Caco-2 (cell line): ENCODE measurements around the gene LRRC47. TPM values are rescaled to one million over a fixed set of nuclear protein-coding genes. Genes with fewer than 3 reads are reported as not detected.

Experiments used
- BruUV-seq: library from RNA; stranded (reverse); fragments of 400-500 nt; replicated peaks from 2 replicates; lab custom pipeline; 2021; lab: Mats Ljungman, UMichigan
- CTCF ChIA-PET: fragments of 300-600 bp; sonication (Branson Sonifier 250); formaldehyde crosslinking; loops from one replicate; lab custom pipeline; 2022; ENCODE audit warnings: antibody characterized with exemption; lab: Charles Lee
- POLR2A ChIA-PET: fragments of 300-600 bp; sonication (Branson Sonifier 250); formaldehyde crosslinking; loops from one replicate; lab custom pipeline; 2022; ENCODE audit warnings: antibody characterized with exemption; lab: Charles Lee
- DNase-seq, 2 experiments: peaks; one replicate each; pipeline versions ENCODE4 v3.0.0 to v3.0.0-alpha.2; 2020 to 2022
- H3K27me3 ChIP-seq: replicated peaks from 2 replicates; pipeline ENCODE4 v1.6.0; 2011; ENCODE audit warnings: low read length; ENCODE audit not compliant: control insufficient read depth, insufficient read depth
- H3K36me3 ChIP-seq: 2 replicates; pipeline ENCODE4 v1.5.1; 2011; ENCODE audit warnings: low read length; ENCODE audit not compliant: control insufficient read depth, insufficient read depth
- H3K4me1 ChIP-seq: fragments of 250-450 bp; sonication (Bioruptor Pico); 2 replicates; pipeline ENCODE4 v1.5.1; 2020; ENCODE audit warnings: mild to moderate bottlenecking
- H3K4me3 ChIP-seq: 2 replicates; pipeline ENCODE4 v1.5.1; 2011; ENCODE audit warnings: low read depth, mild to moderate bottlenecking, control low read depth, low read length
- H3K9me3 ChIP-seq: fragments of 250-450 bp; sonication (Bioruptor Pico); 2 replicates; pipeline ENCODE4 v1.5.1; 2020; ENCODE audit warnings: mild to moderate bottlenecking, moderate library complexity
- H3K27ac Mint-ChIP-seq: one replicate; pipeline ENCODE4 v1.8.0; 2022; ENCODE audit warnings: mixed read lengths; ENCODE audit not compliant: unreplicated experiment
- H3K27me3 Mint-ChIP-seq: one replicate; pipeline ENCODE4 v1.8.0; 2022; ENCODE audit warnings: mixed read lengths; ENCODE audit not compliant: insufficient read depth, unreplicated experiment
- H3K36me3 Mint-ChIP-seq: one replicate; pipeline ENCODE4 v1.8.0; 2022; ENCODE audit warnings: mild to moderate bottlenecking, mixed read lengths; ENCODE audit not compliant: insufficient read depth, unreplicated experiment
- H3K4me1 Mint-ChIP-seq: one replicate; pipeline ENCODE4 v1.8.0; 2022; ENCODE audit warnings: low read depth, mixed read lengths; ENCODE audit not compliant: unreplicated experiment
- H3K4me3 Mint-ChIP-seq: one replicate; pipeline ENCODE4 v1.8.0; 2022; ENCODE audit warnings: mild to moderate bottlenecking, moderate library complexity, mixed read lengths; ENCODE audit not compliant: unreplicated experiment
- H3K9me3 Mint-ChIP-seq: one replicate; pipeline ENCODE4 v1.8.0; 2022; ENCODE audit warnings: mixed read lengths; ENCODE audit not compliant: unreplicated experiment
- CTCF ChIP-seq, 2 experiments: fragments of 200-600 bp in 1 of 2; IDR thresholded peaks; 1 replicate in 1 of 2; 2 replicates in 1 of 2; pipeline versions ENCODE4 v1.5.1 to v1.8.0; 2011 to 2022; ENCODE audit warnings: antibody characterized with exemption in 1 of 2, control low read depth in 1 of 2, inconsistent platforms in 1 of 2, low read depth in 1 of 2, low read length in 1 of 2, mild to moderate bottlenecking in 1 of 2, moderate library complexity in 1 of 2; ENCODE audit not compliant: insufficient read depth in 1 of 2, severe bottlenecking in 1 of 2, unreplicated experiment in 1 of 2
- intact Hi-C: fragments of 100-400 bp; cut with micrococcal nuclease; formaldehyde crosslinking; loops from one replicate; pipeline ENCODE4 v1.10.0; 2022; ENCODE audit not compliant: unreplicated experiment
- total RNA-seq: library from RNA; stranded (reverse); gene quantifications from 2 replicates; pipeline ENCODE4 v1.2.3, GENCODE V29; 2022

LRRC47 gene
- total RNA-seq, 1 experiment from 2014 or later, result 48.5 TPM

DNA sequence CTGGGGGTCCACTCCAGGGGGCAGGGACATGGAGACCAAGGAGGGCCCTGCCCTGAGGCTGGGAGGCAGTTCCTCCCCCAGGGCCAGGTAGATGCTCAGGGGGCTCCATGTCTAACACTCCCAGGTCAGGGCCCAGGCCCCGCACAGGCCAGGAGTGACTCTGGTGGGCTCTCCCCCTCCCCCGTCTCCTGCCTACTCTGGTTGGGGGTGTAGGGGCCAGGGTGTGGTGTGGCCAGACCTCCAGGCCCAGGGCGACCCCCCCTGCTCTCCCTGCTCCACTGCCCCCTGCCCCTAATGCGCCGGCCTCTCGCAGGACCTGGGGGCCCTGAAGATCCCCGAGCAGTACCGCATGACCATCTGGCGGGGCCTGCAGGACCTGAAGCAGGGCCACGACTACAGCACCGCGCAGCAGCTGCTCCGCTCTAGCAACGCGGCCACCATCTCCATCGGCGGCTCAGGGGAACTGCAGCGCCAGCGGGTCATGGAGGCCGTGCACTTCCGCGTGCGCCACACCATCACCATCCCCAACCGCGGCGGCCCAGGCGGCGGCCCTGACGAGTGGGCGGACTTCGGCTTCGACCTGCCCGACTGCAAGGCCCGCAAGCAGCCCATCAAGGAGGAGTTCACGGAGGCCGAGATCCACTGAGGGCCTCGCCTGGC lies 63.7 kb downstream of the LRRC47 start:
- no peaks in the 10 kb centered on the region for H3K36me3 Mint-ChIP-seq
- no peak overlapping the region for H3K4me3 Mint-ChIP-seq
- Histone ChIP-seq H3K4me3 (no peak overlapping the region), H3K27me3 (no peaks in the 10 kb centered on the region), H3K9me3 (no peaks in the 10 kb centered on the region), H3K36me3 (no peaks in the 10 kb centered on the region), H3K4me1 (no peaks in the 10 kb centered on the region)
- intact Hi-C loops, result no loop called here
- ChIA-PET CTCF (no interaction called here), POLR2A (no interaction called here)
- no peak overlapping the region for H3K27ac Mint-ChIP-seq
- BruUV-seq, result no TSS peak
- DNase-seq, result no peak
- no peak for TF ChIP-seq CTCF (IDR thresholded peaks at IDR 0.05; ENCODE audit: insufficient read depth in 1 of 2, low read depth in 1 of 2, low read length in 1 of 2, severe bottlenecking in 1 of 2, unreplicated experiment in 1 of 2)
- no peaks in the 10 kb centered on the region for H3K4me1 Mint-ChIP-seq
- H3K27me3 Mint-ChIP-seq, result no peaks in the 10 kb centered on the region
- no peaks in the 10 kb centered on the region for H3K9me3 Mint-ChIP-seq

DNA sequence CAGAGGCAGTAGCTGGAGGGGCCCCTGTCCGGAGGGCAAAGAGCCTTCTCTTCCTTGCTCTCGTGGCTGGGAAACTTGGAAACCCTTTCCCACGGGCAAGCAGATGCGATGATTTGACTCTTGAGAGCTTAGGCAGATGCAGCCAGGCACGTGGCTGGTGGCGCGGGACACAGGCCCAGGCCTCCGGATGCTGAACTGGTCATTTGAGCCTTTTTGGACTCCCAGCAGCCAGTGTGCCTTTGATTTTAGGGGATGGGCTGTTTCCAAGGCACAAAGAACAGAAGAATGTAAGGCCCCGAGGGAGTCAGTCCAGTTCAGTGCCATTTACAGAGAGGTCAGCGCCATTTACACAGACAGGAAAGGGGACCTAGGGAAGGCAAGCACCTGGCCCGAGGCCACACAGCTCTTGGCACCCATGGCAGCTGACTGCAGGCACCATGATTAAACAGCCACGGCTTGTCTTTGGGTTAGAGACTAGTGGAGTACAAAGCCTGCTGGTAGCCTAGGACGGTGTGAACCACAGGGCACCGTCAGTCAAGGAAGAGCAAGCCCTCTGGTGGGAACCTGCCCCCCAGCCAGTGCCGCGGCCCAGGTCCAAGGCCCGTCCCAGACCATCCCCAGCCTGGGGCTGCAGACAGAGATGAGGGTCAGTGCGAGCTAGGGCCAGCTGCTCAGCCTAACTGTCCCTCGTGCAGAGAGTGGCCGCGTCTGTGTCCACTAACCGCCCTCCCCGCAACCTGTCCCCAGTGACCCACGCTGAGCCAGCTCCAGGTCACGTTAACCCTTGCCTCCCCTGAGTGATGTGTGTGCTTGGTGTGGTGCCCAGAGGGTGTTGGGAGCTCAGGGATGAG lies 64.5 kb downstream of the LRRC47 start:
- DNase-seq, result no peak
- Mint-ChIP-seq H3K27ac (no peak overlapping the region), H3K27me3 (no peaks in the 10 kb centered on the region), H3K4me1 (no peaks in the 10 kb centered on the region), H3K4me3 (no peak overlapping the region), H3K36me3 (no peaks in the 10 kb centered on the region), H3K9me3 (no peaks in the 10 kb centered on the region)
- no peaks in the 10 kb centered on the region for H3K36me3 ChIP-seq
- intact Hi-C loops, result no loop called here
- no peaks in the 10 kb centered on the region for H3K27me3 ChIP-seq
- no peak overlapping the region for H3K4me3 ChIP-seq
- no TSS peak for BruUV-seq
- CTCF ChIA-PET, result no interaction called here
- POLR2A ChIA-PET, result no interaction called here
- TF ChIP-seq CTCF (IDR thresholded peaks at IDR 0.05; ENCODE audit: insufficient read depth in 1 of 2, low read depth in 1 of 2, low read length in 1 of 2, severe bottlenecking in 1 of 2, unreplicated experiment in 1 of 2), result no peak
- H3K9me3 ChIP-seq, result no peaks in the 10 kb centered on the region
- H3K4me1 ChIP-seq, result no peaks in the 10 kb centered on the region

GRCh38 chr1:3730543-3731247 lies 65.6 kb downstream of the LRRC47 start:
- ChIA-PET CTCF (no interaction called here), POLR2A (no interaction called here)
- no TSS peak for BruUV-seq
- intact Hi-C loops, result no loop called here
- H3K36me3 Mint-ChIP-seq, result no peaks in the 10 kb centered on the region
- H3K9me3 Mint-ChIP-seq, result no peaks in the 10 kb centered on the region
- Histone ChIP-seq H3K9me3 (no peaks in the 10 kb centered on the region), H3K4me3 (no peak overlapping the region), H3K4me1 (no peaks in the 10 kb centered on the region), H3K27me3 (no peaks in the 10 kb centered on the region), H3K36me3 (no peaks in the 10 kb centered on the region)
- H3K27ac Mint-ChIP-seq, result no peak overlapping the region
- no peak for TF ChIP-seq CTCF (IDR thresholded peaks at IDR 0.05; ENCODE audit: insufficient read depth in 1 of 2, low read depth in 1 of 2, low read length in 1 of 2, severe bottlenecking in 1 of 2, unreplicated experiment in 1 of 2)
- H3K4me3 Mint-ChIP-seq, result no peak overlapping the region
- DNase-seq, result no peak
- H3K4me1 Mint-ChIP-seq, result no peaks in the 10 kb centered on the region
- H3K27me3 Mint-ChIP-seq, result no peaks in the 10 kb centered on the region
